NCI-H1105 treated with DMSO at 0.1 percent for 48 hours (cell line): Measurements from ENCODE around the gene PTX4.

Source experiments
- DNase-seq: peaks from one replicate; lab custom pipeline; 2025; lab: John Stamatoyannopoulos, UW

Gene PTX4

DNA sequence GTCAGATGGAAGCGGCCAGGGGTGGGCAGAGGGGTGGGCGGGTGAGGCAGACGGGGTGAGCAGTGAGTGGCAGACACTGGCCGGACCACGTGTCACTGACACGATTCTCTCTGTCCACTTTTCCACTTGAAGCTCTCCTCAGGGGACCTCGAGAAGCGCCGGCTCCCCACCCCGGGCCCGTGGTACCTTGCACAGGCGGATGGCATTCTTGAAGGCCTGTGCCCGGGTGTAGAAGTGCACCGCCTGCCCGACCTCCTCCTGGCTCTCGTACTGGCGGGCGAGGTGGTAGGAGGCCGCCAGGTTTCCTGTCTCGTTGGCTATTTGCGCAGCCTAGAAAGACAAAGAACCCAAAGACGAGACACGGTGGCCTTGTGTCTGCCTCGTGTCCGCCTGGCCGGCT lies 35.6 kb upstream of the PTX4 start:
- DNase-seq = no peak

DNA sequence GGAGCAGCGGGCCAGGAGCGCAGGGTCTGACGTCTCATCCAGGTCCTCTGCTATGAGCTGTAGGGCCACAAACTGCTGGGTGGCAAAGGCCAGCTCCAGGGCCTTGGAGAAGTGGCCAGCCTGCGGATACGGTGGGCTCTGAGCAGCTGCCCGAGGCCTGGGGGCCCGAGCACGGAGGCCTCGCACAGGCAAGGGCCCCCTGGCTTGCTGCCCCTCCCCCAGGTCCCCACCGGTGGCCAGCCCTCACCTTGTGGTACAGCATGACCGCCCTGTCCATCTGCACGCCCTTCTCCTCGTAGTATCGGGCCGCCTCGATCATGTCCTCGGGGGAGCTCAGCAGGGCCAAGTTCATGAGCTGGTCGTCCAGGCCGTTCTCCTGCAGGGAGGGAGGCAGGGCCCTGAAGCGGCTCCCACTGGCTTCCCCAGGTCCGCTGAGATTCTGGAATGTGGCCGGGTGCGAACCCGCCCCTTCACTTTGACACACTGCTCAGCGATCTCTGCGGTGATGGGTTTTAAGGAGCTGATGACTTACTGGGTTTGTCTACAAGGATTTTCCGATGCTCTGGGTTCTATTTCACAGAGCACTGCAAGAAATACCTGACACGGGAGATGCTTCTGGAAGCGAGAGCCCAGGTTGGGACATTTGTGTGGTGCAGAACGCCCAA lies 35.0 kb upstream of the PTX4 start:
- DNase-seq = no peak

GRCh38 chr16:1520461-1520860 lies 31.7 kb upstream of the PTX4 start:
- DNase-seq = no peak

DNA sequence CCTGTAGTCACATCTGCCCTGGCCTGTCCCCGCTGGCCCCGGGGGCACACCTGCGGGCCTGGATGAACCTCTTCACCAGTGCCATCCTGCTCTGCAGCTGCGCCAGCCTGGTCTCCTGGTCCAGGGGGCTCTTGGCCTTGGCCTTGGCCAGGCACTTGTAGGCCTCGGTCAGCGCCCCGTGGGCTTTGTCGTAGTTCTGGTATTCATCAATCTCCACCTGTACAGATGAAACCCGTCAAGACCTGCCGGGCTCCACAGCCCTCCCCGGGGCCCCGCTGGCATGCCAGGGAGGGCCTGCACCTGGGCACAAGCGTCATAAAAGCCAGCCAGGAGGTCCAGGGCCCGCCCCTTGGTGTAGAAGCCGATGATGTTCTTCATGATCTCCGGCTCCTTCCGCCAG lies 31.1 kb upstream of the PTX4 start:
- no peak for DNase-seq

- DNase-seq = no peak
These were observed 29.9 kb upstream of the PTX4 start for GRCh38 chr16:1518626-1519135.

DNA sequence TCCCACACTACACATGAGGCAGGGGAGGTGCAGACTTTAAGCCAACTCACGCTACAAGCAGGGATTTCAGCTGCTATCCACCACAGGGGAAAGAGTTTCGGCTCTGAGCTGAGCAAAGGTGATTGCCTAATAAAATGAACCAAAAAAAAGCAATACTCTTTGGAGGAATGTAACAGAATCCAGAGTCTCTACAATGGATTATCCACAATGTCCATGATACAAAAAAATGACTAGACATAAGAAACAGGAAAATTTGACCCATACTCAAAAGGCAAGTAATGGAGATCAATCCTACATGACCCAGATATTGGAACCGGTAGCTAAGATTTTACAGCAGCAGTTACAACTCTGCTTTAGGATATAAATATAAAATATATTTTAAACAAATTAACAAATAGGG lies 25.8 kb upstream of the PTX4 start:
- DNase-seq = no peak

DNA sequence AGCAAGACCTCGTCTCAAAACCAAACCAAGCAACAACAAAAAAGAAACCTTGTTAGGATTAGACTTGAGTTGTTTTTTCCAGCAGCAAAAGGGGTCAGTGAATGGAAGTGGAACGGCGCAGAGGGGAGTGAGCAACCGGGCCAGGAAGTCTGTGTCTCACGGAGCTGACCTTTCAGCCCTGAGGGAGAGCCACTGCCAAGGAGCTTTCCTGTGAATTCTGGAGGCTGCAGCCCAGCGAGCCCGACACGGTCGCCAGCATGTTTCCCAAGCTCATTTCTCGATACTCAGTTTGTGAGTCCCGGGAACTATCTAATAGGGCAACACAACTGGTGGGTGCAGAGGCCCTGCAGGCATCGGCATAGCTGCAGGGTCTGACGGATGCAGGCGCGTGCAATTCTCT lies 24.0 kb upstream of the PTX4 start:
- DNase-seq = no peak

GRCh38 chr16:1511662-1512569 lies 23.2 kb upstream of the PTX4 start:
- no peak for DNase-seq

- no peak for DNase-seq
These were observed 22.2 kb upstream of the PTX4 start for GRCh38 chr16:1510941-1511351.

DNA sequence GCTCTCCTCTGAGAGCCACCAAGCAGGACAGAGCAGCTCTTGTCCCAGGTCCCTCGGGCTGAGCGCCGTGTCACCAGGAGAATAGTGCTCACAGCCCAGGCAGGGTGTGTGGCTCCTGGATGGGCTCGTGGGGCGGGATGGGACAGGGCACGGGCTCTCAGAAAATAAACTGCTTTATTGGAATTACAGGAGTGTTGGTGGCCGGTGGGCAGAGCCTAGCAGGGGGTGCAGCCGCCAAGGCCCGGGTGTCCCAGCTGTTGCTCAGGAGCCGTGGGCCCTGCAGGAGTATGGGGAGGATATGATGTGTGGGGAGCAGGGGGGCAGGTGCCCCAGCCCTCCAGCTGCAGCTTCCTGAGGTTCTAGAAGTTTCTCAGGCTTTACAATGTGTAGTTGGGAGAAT lies 21.5 kb upstream of the PTX4 start:
- DNase-seq = no peak

DNA sequence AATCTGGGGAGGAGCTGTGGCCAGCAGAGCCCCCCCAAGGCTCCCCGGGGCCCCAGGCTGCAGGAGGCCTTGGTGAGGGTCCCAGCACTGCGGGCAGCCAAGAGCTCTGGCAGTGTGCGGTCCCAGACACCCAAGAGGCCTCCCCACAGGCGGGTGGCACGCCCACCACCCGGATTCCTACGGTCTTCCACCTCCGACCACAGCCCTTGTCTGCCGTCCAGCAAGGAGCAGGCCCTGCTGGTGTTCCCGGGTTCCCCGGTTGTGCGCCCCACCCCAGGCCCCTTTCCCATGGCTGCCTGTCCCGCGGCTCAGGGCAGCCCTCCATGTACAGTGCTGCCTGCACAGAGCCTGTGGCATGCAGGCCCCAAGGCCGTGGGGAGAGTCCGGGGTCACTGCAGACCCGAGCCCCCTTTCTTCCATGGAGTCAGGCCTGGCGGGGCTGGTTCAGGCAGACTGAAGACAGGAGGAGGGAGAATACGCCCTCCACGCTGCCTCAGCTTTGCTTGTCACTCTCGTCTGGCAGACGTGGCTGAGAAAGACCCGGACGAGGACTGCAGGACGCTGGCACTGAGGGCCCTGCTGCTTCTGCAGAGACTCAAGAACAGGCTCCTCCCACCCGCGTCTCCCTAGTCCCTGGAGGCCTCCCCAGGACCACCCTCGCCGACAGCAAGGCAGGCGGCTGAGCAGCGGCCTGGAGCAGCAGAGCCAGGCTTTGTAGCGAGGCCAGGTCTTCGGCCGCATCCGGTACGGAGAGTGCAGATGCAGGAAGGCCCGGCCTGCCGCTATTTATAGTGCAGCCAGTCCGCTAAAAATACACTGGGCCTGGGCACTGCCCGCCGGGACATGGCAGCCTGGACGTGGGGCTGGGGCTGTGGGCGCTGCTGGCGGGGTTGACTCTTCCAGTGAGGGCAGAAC lies 20.8 kb upstream of the PTX4 start:
- DNase-seq = no peak

DNA sequence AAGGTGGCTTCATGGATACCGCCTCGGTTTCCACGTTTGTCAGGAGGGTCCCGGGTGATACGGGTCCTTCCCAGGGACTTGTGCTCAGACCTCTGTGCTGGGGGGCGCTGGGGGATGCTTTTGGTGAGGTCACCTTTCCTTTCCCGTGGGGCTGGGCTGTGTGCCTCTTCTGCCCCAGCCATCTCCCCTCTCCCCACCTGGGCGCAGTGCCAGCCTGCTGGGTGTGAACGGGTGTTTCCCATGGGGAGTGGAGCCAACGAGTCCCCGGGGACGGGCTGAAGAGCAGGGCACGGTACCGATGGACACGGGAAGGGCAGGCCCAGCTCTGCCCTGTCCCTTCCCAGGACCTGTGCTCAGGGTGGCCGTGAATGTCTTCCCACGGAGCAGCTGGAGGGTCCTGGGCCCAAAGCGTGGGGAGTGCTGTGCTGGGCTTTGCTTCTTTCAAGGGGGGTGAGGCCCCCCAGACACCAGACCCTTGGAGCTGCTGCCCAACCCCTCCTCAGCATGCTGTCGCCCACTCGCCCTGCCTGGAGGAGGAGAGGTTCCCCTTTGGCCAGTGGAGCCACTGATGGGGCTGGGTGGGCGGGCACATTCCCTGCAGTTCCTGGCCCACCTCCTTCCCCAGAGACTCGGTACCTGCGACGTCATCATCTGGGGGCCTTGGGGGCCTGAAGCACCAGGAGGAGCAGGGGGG lies 19.9 kb upstream of the PTX4 start:
- DNase-seq = no peak

- no peak for DNase-seq
These were observed 17.9 kb upstream of the PTX4 start for GRCh38 chr16:1506494-1507213.

DNA sequence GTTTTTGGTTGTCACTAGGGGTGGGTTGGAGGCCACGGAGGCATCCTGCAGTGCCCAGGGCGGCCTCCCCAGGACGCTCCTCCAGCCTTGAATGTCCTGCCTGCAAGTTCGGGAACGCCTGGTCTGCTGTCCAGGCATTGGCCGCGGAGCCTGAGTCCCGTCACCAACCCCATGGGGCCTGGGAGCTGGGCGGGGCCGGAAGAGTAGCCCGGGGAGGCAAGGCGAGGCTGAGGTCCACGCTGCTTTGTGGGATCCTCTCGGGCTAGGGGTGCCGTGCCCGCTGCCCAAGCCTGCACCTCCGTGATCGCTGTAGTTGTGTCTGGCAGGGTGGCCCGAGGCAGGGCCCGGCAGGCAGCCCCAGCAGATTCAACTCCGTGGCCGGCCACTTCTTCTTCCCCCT lies 17.2 kb upstream of the PTX4 start:
- no peak for DNase-seq

GRCh38 chr16:1505073-1505844 lies 16.5 kb upstream of the PTX4 start:
- no peak for DNase-seq

DNA sequence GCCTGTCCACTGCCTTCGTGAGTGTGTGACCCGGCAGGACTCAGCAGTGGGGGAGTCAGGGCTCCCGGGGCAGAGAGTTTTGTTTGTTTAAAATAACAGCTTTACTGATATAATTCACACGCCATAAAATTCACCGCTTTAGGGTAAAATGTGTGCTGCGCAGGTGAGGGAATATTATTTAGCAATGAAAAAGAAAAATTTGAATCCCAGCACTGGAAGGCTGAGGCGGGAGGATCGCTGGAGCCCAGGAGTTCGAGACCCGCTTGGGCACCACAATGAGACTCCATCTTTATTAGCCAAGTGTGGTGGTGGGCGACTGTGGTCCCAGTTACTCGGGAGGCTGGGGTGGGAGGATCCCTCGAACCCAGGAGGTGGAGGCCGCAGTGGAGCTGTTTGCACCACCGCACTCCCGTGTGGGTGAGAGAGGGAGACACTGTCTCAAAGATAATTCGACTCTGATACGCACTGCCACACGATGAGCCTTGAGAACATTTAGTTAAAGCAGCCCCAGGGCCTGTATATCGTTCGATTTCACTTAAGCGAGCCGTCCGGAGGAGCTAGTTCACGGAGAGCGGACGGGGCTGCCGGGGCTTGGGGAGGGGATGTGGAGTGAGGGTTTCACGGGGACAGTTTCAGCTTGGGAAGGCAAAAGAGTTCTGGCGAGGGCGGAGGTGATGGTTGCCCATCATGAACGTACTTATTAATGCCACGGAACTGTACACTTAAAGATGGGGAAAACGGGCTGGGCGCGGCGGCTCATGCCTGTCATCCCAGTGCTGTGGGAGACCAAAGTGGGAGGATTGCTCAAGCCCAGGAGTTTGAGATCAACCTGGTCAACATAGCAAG lies 14.6 kb upstream of the PTX4 start:
- DNase-seq = no peak

DNA sequence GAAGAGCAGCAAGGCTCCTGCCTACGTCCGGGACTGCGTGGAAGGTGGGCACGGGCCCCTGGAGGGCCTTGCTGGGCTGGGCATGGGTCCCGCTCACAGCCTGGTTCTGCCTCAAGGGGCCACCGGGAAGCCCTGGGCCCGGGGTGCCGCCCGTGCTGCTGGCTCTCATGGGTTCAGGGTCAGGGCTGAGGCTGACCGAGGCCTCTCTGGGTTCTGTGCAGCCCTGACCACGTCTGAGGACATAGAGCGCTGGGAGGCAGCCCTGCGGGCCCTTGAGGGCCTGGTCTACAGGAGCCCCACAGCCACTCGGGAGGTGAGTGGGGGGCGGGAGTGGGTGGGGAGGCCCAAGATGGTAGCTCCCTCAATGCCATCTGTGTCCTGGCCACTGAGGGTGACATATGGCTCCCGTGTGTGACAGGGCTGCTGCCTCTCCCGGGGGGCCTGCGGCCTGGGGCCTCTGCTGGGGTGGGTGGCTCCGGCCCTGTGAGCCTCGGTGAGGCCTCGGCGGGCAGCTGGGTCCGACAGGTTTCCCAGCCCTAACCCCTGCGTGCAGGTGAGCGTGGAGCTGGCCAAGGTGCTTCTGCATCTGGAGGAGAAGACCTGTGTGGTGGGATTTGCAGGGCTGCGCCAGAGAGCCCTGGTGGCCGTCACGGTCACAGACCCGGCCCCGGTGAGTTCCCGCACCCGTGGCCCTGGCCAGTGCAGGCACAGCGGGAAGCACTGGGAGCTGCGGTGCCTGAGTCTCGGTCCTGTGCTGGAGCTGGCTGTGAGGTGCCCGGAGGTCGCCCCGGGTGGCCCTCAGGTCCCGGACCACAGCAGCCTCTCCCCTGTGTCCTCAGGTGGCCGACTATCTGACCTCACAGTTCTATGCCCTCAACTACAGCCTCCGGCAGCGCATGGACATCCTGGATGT lies 13.6 kb upstream of the PTX4 start:
- no peak for DNase-seq

DNA sequence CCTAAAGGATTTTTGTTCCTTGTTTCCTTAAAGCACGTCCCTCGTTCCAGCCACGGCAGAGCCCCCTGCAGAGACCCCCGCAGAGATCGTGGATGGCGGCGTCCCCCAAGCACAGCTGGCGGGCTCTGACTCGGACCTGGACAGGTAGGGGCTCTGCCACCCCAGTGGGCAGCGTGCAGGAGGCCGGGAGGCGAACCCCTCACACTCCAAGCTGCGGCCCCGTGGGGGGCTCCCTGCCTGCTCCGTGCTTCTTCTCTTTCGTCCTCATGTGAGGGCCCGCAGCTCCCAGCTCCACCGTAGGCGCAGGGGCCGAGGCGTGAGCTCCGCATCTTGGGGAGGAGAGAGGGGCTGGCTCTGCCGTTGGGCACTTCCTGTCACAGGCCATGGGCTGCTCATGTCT lies 12.9 kb upstream of the PTX4 start:
- no peak for DNase-seq
